ENCODE data around the gene ESPN. TPM values are rescaled to one million over a fixed set of nuclear protein-coding genes. Genes with fewer than 3 reads are reported as not detected.

Gene ESPN
- polyA plus RNA-seq, 1 donor (not counting 4 experiments of a cell fraction or from before 2014, with no cell fraction given): 0.47 TPM

- H3K27me3 ChIP-seq (ENCODE audit: control insufficient read depth, extremely low read depth, insufficient read depth, low read length): peaks cover 18% of the 10 kb centered on the region
- dilution Hi-C loops (cut with MboI; ENCODE audit: extremely low pct_ligation_motif_present, low sequenced_read_pairs): no loop called here
- peak overlapping the region; percentile 83 for H3K4me2 ChIP-seq (ENCODE audit: control insufficient read depth, extremely low read depth, insufficient read depth, low read depth, low read length)
- no peak for TF ChIP-seq CTCF (optimal IDR thresholded peaks at IDR 0.05 in 1 of 3, IDR thresholded peaks at IDR 0.05 in 1 of 3, conservative IDR thresholded peaks at IDR 0.05 in 1 of 3; ENCODE audit: extremely low read depth in 1 of 3, insufficient read depth in 2 of 3, low read length in 3 of 3)
- no peak for TF ChIP-seq EZH2 (IDR thresholded peaks at IDR 0.05; ENCODE audit: low read length)
- no peaks in the 10 kb centered on the region for H3K9me1 ChIP-seq (ENCODE audit: control insufficient read depth, extremely low read depth, insufficient read depth, low read length)
- H3K36me3 ChIP-seq (ENCODE audit: control insufficient read depth in 2 of 2, extremely low read depth in 1 of 2, insufficient read depth in 2 of 2, low read length in 2 of 2): no peaks in the 10 kb centered on the region
- no peaks in the 10 kb centered on the region for H4K20me1 ChIP-seq (ENCODE audit: control insufficient read depth, extremely low read depth, insufficient read depth, low read length)
- H3K27ac ChIP-seq (ENCODE audit: control insufficient read depth, insufficient read depth, low read length): no peak overlapping the region
- FAIRE-seq (no peak), DNase-seq (ENCODE audit: low read depth, low spot score) (no peak)
- H3K79me2 ChIP-seq (ENCODE audit: control insufficient read depth, insufficient read depth, low read length): peaks cover 16% of the 10 kb centered on the region
- H3K9me3 ChIP-seq (ENCODE audit: control insufficient read depth, low read depth, low read length): no peaks in the 10 kb centered on the region
- H3K4me3 ChIP-seq (ENCODE audit: control insufficient read depth in 2 of 3, extremely low read depth in 1 of 3, insufficient read depth in 2 of 3, low read depth in 1 of 3, low read length in 3 of 3): peak overlapping the region in 1 of 3 experiments; percentile 50
- H3K4me1 ChIP-seq (ENCODE audit: control insufficient read depth, extremely low read depth, insufficient read depth, low read length): peaks cover 68% of the 10 kb centered on the region
- no peak overlapping the region for H2AFZ ChIP-seq (ENCODE audit: control insufficient read depth, low read length)
- peak overlapping the region; percentile 75 for H3K9ac ChIP-seq (ENCODE audit: control insufficient read depth, extremely low read depth, insufficient read depth, low read length)
These were observed 4.0 kb upstream of the ESPN start for GRCh38 chr1:6420454-6421042.

GRCh38 chr1:6421266-6421665, 3.3 kb upstream of the ESPN start:
- Histone ChIP-seq H3K9ac (ENCODE audit: control insufficient read depth, extremely low read depth, insufficient read depth, low read length) (no peak overlapping the region), H3K27ac (ENCODE audit: control insufficient read depth, insufficient read depth, low read length) (no peak overlapping the region), H3K4me2 (ENCODE audit: control insufficient read depth, extremely low read depth, insufficient read depth, low read depth, low read length) (no peak overlapping the region)

More at GRCh38 chr1:6421266-6421665, 3.3 kb upstream of the ESPN start:
- dilution Hi-C loops (cut with MboI; ENCODE audit: extremely low pct_ligation_motif_present, low sequenced_read_pairs): no loop called here
- DNase-seq (ENCODE audit: low read depth, low spot score): no peak
- Histone ChIP-seq H2AFZ (ENCODE audit: control insufficient read depth, low read length) (no peak overlapping the region), H3K36me3 (ENCODE audit: control insufficient read depth in 2 of 2, extremely low read depth in 1 of 2, insufficient read depth in 2 of 2, low read length in 2 of 2) (no peaks in the 10 kb centered on the region), H4K20me1 (ENCODE audit: control insufficient read depth, extremely low read depth, insufficient read depth, low read length) (no peaks in the 10 kb centered on the region), H3K79me2 (ENCODE audit: control insufficient read depth, insufficient read depth, low read length) (peaks cover 16% of the 10 kb centered on the region), H3K4me1 (ENCODE audit: control insufficient read depth, extremely low read depth, insufficient read depth, low read length) (peaks cover 68% of the 10 kb centered on the region), H3K9me3 (ENCODE audit: control insufficient read depth, low read depth, low read length) (no peaks in the 10 kb centered on the region), H3K9me1 (ENCODE audit: control insufficient read depth, extremely low read depth, insufficient read depth, low read length) (no peaks in the 10 kb centered on the region), H3K4me3 (ENCODE audit: control insufficient read depth in 2 of 3, extremely low read depth in 1 of 3, insufficient read depth in 2 of 3, low read depth in 1 of 3, low read length in 3 of 3) (no peak overlapping the region), H3K27me3 (ENCODE audit: control insufficient read depth, extremely low read depth, insufficient read depth, low read length) (peaks cover 18% of the 10 kb centered on the region)
- FAIRE-seq: no peak
- TF ChIP-seq CTCF (optimal IDR thresholded peaks at IDR 0.05 in 1 of 3, IDR thresholded peaks at IDR 0.05 in 1 of 3, conservative IDR thresholded peaks at IDR 0.05 in 1 of 3; ENCODE audit: extremely low read depth in 1 of 3, insufficient read depth in 2 of 3, low read length in 3 of 3): no peak
- TF ChIP-seq EZH2 (IDR thresholded peaks at IDR 0.05; ENCODE audit: low read length): no peak
